GM19397 (cell line): ENCODE results near the gene ADAM10.
"Not testable (repeated sequence)": the region's sequence is repeated elsewhere in the genome, so short reads cannot be mapped to it uniquely, and the experiment has no call there.

Experiments used
- ATAC-seq: cut with Tn5 transposase; IDR thresholded peaks from one replicate; pipeline ENCODE4 v1.9.1; 2021; ENCODE audit warnings: mild to moderate bottlenecking, moderate library complexity; ENCODE audit not compliant: unreplicated experiment

ADAM10 gene

DNA sequence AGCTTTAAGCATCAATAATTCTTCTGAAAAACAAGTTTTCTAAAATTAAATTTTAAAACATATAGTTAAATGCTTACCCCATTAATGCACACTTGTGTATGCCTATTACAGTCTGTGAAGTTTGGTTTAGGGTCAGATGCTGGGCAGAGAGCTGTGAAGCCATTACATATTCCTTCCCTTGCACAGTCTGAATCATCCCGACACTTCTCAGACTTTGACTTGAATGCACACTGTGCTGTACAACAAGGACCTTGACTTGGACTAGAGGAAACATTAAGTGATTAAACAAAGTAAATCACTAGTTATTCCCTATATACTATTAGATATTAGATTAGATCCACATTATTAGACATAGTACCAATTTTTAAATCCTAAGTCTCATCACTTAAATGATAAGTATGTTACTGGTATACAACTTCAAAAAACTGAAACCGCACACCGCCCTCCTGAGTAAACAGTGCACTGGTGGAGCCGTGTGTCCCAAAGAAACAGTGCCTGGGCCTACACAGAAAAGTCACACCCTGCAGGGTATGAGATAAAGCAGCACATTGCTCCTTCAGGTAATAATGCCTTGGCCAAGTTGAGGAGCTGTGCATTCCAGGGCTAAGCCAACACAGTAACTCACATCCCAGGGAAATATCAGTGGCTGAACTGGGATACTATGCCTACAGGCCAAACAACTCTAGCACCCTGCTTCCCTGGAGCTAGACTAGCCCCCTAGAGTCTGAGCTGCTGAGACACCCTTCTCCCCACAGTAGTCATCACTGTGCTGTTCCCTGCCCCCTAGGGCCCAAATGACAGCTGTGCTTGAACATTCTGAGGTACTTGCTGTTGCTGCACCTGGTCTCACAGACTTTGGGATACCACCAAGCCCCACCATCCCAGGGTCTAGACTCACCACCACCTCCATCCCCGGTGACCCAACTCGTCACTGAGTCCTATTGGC lies 137.5 kb downstream of the ADAM10 start:
- ATAC-seq = no peak

- ATAC-seq = no peak
Measured at GRCh38 chr15:58608711-58609110, 140.8 kb downstream of the ADAM10 start.

- no peak for ATAC-seq
Measured at GRCh38 chr15:58608129-58608590, 141.3 kb downstream of the ADAM10 start.

DNA sequence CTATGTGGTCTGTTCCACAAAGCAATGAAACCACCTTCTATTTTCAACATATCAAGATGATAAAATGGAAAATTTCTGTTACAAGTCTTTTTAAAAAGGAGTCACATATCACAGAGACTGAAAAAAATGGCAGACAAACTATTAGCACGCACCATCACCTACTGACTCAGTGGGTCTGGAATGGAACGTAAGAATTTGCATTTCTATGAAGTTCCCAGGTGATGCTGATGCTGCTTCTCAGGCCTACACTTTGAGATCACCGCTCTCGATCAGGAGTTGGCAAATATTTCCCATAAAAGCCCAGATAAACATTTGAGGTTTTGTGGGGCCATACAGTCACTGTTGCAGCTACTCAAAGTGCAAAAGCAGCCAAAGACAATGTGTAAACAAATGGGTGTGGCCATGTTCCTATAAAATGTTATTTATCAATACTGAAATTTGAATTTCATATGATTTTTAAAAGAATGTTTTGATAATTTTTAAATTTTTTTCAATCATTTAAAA lies 142.9 kb downstream of the ADAM10 start:
- no peak for ATAC-seq

- no peak for ATAC-seq
Measured at GRCh38 chr15:58605931-58606530, 143.5 kb downstream of the ADAM10 start.

- ATAC-seq = no peak
Measured at GRCh38 chr15:58604455-58604923, 145.0 kb downstream of the ADAM10 start.

GRCh38 chr15:58603927-58604326 lies 145.6 kb downstream of the ADAM10 start:
- not testable (repeated sequence) for ATAC-seq

- no peak for ATAC-seq
Measured at GRCh38 chr15:58602823-58603222, 146.7 kb downstream of the ADAM10 start.

GRCh38 chr15:58598829-58599210 lies 150.7 kb downstream of the ADAM10 start:
- ATAC-seq = no peak

DNA sequence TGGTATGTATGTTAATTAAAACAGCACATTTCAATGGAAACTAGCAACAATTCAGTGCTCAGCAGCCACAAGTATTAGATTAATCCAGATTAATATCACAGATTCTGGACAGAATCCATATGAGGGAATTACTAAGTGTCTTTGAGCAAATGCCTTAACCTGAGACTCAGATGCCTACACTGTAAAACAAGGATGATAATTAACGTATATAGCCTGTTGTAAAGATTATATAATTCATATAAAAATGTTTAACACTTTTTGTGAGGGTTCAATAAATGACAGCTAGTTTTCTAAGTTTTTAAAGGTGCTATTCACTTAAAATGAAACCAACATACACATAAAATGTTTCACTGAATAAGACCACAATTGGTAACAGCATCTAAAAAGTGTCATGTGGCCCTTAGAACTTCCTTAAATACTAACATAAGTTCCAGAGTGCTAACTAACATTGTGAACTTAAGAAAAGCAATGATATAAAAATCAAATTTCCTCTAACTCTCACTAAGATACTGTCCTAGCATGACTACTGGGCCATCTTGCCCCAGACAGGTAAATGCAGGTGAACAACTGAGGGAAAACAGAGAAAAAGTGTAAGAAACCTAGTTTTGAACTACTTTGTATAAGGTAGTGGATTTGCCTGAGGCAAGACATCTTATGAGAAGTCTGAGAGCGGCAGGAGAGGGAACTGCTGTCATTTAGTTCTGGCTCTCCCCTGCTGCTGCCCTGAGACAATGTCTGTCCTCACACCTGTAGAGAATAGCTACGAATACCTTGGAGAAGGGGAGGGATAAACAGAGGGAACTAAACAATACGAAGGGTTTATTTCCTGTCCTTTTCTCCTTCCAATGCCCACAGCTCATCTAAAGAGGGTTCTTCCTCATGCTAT lies 151.3 kb downstream of the ADAM10 start:
- ATAC-seq = no peak

GRCh38 chr15:58595516-58596263 lies 153.8 kb downstream of the ADAM10 start:
- ATAC-seq = no peak

- ATAC-seq = no peak
Measured at GRCh38 chr15:58594898-58595297, 154.6 kb downstream of the ADAM10 start.

DNA sequence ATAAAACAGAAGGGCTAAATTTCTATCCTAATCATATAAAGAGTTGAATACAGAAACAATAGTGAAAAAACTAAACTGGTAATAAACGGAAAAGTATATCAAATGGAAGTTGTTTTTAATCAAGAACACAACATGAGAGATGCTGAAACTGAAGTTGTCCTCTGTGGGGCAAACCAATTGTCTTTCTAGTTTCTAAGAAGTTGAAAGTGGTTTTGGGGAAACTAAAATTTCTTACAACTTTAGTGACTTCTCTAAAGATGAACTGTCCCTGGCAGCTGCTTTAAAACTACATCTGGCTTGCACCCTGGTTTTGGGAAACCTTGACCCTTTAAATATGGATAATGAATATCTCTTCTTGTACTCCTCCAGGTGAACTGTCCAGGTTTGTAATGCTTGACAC lies 155.6 kb downstream of the ADAM10 start:
- no peak for ATAC-seq

DNA sequence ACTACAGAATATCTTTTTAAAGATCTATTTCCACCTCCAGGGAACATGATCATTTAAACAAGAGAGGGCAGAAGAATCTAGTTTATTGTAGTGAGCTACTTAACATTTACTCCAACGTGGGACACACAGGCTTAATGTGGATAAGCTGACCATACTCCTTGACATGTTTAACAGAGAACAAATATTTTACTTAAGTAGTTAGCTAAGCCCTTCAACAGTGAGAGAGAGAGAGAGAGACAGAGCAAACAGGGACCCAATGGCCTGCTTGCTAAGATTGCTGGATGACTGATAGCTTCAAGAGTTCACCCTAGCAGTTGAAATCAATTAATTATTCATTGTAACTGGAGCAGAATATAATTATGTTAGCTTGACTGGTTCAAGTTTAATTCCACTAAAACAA lies 158.6 kb downstream of the ADAM10 start:
- ATAC-seq = no peak

DNA sequence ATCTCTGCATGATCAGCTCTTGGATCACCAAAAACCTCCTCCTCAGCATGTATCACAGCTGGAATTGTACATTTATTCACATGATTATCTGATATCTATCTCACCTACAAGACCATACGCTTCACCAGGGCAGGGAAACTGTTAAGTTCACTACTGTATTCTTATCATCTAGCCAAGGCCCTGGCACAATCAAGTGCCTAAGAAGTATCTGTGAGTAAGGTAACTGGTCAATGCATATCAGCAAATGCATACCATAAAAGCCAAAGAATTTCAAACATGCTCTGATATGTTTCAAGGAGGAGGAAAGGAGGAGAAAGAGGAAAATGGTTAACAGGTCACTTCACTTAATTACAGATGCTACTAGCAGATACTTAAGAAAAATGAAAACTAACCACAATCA lies 159.3 kb downstream of the ADAM10 start:
- ATAC-seq = no peak

GRCh38 chr15:58589047-58589446 lies 160.5 kb downstream of the ADAM10 start:
- no peak for ATAC-seq

GRCh38 chr15:58588096-58588495 lies 161.4 kb downstream of the ADAM10 start:
- ATAC-seq = no peak

DNA sequence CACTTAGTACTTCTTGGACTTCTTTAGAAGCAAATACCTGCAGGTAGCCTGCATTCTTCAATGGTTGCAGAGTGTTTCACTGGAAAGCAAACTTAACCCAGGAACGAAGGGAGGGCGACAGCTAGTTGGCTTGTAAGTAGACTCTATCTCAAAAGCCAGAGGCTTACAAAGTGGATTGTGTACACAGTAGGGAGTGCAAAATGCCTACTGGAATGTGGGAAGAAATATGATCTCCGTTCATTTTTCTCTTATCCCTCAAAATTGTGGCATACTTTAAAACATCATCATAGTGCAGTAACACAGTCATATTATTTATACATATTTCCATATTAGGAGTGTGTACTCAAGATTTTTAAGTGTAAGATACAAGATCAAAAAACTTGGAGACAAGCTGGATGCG lies 162.0 kb downstream of the ADAM10 start:
- no peak for ATAC-seq

GRCh38 chr15:58585693-58586443 lies 163.6 kb downstream of the ADAM10 start:
- peak; percentile 62 for ATAC-seq
